Ishikawa (cell line): ENCODE results near the gene MACF1.
A peak's percentile ranks its signal among the peaks of the same experiment; 100 is the strongest.

Source experiments
- CEBPB ChIP-seq: IDR thresholded peaks from 2 replicates; pipeline ENCODE4 v1.6.1; 2012
- CREB1 ChIP-seq: IDR thresholded peaks from 2 replicates; pipeline ENCODE4 v1.6.1; 2012; ENCODE audit warnings: low read depth
- EGR1 ChIP-seq: IDR thresholded peaks from 2 replicates; pipeline ENCODE4 v1.6.1; 2012
- EP300 ChIP-seq: IDR thresholded peaks from 2 replicates; pipeline ENCODE4 v1.6.1; 2012; ENCODE audit warnings: borderline replicate concordance
- FOXM1 ChIP-seq: IDR thresholded peaks from 2 replicates; pipeline ENCODE4 v1.6.1; 2012; ENCODE audit warnings: low read depth, borderline replicate concordance
- MAX ChIP-seq: IDR thresholded peaks from 2 replicates; pipeline ENCODE4 v1.6.1; 2012
- NFIC ChIP-seq: IDR thresholded peaks from 2 replicates; pipeline ENCODE4 v1.6.1; 2012
- RAD21 ChIP-seq: IDR thresholded peaks from 2 replicates; pipeline ENCODE4 v1.6.1; 2012; ENCODE audit warnings: low read depth
- REST ChIP-seq: IDR thresholded peaks from 2 replicates; pipeline ENCODE4 v1.6.1; 2012; ENCODE audit warnings: low read depth, mild to moderate bottlenecking
- TAF1 ChIP-seq: IDR thresholded peaks from 2 replicates; pipeline ENCODE4 v1.6.1; 2012; ENCODE audit warnings: low read depth, mild to moderate bottlenecking
- TCF12 ChIP-seq: IDR thresholded peaks from 2 replicates; pipeline ENCODE4 v1.6.1; 2012; ENCODE audit warnings: low read depth
- TEAD4 ChIP-seq: IDR thresholded peaks from 2 replicates; pipeline ENCODE4 v1.6.1; 2012
- USF1 ChIP-seq: IDR thresholded peaks from 2 replicates; pipeline ENCODE4 v1.6.1; 2012
- YY1 ChIP-seq: IDR thresholded peaks from 2 replicates; pipeline ENCODE4 v1.6.1; 2012; ENCODE audit warnings: low read depth
- ZBTB7A ChIP-seq: IDR thresholded peaks from 2 replicates; pipeline ENCODE4 v1.6.1; 2012; ENCODE audit warnings: low read depth

The MACF1 gene

DNA sequence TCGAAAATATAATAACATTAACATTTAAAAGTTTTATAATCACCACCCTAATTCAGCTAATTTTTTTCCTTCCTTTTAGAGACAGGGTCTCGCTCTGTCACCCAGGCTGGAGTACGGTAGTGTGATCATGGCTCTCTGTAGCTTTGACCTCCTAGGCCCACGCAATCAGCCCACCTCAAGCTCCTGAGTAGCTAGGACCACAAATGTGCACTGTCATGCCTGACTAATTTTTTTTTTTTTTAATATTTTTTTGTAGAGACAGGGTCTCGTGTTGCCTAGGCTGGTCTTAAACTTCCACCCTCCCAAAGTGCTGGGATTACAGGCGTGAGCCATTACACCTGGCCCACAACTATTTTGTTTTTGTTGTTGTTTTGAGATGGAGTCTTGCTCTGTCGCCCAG, 172.2 kb downstream of the MACF1 start:
- TF ChIP-seq USF1 (no peak), REST (no peak), MAX (no peak), TEAD4 (no peak), EP300 (no peak), CREB1 (no peak), RAD21 (no peak), YY1 (no peak)

GRCh38 chr1:39378377-39378776, 173.9 kb downstream of the MACF1 start:
- TF ChIP-seq FOXM1 (no peak), TEAD4 (no peak), RAD21 (peak; percentile 73), CEBPB (peak; percentile 41; the same call in 1 of the 2 replicates)

DNA sequence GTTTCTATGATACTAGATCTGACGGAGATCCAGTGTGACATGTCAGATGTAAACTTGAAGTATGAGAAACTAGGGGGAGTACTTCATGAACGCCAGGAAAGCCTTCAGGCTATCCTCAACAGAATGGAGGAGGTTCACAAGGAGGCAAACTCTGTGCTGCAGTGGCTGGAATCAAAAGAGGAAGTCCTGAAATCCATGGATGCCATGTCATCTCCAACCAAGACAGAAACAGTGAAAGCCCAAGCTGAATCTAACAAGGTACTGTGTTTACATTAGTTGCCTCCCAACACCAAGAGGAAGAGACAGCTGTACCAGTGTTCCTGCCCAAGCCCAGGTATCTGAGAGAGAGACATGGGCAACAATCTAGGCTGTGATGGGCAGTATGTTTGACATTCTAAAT, 174.7 kb downstream of the MACF1 start:
- TF ChIP-seq TCF12 (no peak), USF1 (no peak), EGR1 (no peak), CEBPB (no peak), REST (no peak), EP300 (no peak), YY1 (no peak), CREB1 (no peak), TEAD4 (no peak), NFIC (no peak), RAD21 (no peak), MAX (no peak), ZBTB7A (no peak), TAF1 (no peak), FOXM1 (no peak)

DNA sequence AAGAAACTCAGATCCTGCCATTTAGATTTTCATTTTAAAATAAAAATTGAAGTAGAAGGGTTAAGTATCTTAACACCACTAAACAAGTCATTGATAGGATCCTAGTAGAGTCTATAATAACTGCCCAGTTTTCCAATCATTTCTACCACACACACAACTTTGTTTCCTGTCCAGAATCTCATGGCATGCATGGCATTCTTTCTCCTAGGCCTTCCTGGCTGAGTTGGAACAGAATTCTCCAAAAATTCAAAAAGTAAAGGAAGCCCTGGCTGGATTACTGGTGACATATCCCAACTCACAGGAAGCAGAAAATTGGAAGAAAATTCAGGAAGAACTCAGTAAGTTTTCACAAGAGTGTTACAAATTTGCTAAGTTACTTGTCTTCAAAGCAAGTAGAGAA, 175.5 kb downstream of the MACF1 start:
- no peak for TF ChIP-seq CREB1
- TF ChIP-seq USF1: no peak
- no peak for TF ChIP-seq ZBTB7A
- no peak for TF ChIP-seq REST
- TF ChIP-seq MAX: no peak
- no peak for TF ChIP-seq TEAD4
- no peak for TF ChIP-seq CEBPB
- no peak for TF ChIP-seq EGR1
- TF ChIP-seq TAF1: no peak
- no peak for TF ChIP-seq YY1
- TF ChIP-seq RAD21: no peak
- no peak for TF ChIP-seq EP300
